GM19193 (cell line): ENCODE data around the gene LRCH1.

ENCODE experiments used
- POLR2A ChIP-seq: IDR thresholded peaks from 4 replicates; pipeline ENCODE4 v1.6.1; 2011; ENCODE audit not compliant: insufficient read depth, insufficient read length; ENCODE audit errors: extremely low read depth

LRCH1 gene

DNA sequence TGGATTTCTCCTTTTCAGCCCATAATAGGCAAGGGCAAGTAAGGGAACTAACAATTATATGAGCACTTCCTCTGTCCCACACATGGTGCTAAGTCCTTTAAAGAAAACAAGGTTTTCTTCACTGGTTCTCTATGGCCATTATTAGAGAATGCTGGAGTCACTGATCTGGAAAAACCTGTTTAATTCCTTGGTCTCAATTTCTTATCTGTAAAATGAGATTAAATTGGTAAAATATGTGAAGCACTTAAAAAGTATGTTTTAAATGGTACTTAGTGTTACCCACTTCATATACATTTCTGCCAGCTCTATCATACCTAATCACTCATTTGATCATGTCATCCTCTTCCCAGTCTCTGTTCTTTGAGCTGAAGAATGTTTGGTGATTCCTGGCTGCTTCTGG lies 39.4 kb downstream of the LRCH1 start:
- TF ChIP-seq POLR2A: no peak

DNA sequence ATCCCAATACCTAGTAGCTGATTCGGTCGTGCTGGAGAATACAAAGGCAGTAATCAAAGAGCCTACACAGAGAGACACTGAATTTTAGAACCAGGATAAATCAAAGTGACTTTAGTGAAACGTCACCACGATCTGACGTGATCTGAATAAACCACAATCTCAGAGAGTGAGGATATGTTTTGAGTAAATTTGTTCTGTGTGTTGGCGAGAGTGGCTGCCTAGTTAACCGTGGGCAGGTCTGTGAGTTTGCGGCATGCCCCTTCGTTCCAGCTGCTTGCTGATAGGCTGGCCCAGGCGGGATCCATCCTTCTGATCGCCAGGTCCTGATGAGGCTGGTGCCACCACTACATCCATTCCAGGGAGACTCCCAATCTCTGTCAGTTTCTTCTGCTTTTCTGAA lies 40.4 kb downstream of the LRCH1 start:
- TF ChIP-seq POLR2A: no peak

DNA sequence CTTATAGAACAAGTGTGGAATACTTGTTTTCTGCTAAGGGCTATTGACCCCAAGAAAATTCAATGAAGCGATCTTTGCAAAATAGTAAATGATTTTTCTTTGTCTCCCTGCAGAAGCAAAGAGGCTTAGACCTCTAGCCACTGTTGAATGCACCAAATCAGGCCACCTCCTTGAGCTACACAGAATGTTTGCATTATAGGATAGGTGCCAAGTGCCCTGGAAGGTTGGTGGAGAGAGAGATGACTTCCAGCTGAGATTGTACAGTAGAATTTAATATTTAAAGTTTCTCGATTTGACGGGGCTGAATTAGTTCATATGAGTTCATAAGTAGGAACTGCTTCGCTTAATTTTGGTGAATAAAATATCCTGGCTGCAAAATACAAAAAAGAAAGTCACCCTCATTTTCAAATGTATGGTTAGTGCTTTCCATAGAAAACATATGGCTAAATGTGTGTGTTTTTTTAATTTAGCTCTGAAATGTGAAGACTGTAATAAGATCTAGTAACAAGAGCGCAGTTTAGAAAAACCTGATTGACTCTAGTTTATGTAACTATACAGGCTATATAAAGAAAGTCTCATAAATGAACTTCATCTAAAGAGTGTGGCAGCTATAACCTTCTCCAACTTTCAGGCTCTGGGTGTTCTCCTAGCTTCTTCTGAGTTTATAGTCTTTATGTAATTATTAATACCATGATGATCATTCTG lies 41.6 kb downstream of the LRCH1 start:
- TF ChIP-seq POLR2A: no peak

DNA sequence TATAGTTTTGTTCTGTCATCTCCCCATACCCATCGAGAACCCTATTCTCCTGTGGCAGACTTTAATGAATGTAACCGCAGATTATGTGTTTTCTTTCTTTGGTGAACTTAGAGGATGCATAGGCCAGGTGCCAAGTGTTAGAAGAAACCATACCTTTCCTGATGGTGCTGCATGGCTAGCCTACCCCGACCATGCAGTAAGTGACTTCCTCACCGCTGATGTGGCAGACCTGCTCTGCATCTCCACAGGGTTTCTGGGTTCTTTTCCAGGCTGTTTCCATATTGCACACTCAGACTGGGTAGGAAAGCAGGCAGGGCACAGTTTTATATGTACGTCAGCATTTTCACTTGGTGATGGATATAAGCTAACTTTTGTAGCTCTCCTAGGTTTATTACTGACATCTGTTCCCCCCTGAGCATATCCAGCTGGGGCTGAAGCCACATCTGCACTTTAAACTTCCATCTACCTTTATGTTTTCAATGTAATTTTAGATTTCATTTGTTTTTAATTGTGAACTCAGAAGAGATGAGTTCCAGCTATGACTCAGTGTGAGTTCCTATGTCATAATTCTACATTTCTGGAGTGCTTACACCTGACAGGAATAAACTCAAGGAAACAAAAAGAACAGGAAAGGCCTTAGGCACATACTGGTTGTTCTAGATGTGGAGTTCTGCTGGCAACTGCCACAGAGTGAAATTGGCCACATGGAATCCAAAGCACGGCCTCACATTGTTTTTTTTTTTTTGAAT lies 42.3 kb downstream of the LRCH1 start:
- no peak for TF ChIP-seq POLR2A

DNA sequence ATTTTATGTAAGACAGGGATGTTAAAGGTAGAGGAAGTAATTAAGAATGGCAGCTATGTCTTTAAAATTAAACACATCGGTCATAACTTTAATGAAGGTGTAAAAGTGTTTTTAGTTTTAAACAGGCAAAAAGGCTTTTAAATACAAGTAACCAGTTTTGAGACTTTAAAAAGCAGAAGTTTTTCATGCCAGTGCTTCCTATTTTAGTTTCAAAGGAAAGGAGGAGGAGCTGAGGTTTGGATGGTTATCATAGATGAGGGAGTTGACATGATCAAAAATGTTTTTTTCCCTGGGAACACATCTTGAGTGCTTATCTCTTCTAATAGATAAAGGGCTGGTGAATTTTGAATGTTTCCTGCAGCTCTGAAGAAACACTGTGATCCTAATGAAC lies 42.9 kb downstream of the LRCH1 start:
- TF ChIP-seq POLR2A: no peak

DNA sequence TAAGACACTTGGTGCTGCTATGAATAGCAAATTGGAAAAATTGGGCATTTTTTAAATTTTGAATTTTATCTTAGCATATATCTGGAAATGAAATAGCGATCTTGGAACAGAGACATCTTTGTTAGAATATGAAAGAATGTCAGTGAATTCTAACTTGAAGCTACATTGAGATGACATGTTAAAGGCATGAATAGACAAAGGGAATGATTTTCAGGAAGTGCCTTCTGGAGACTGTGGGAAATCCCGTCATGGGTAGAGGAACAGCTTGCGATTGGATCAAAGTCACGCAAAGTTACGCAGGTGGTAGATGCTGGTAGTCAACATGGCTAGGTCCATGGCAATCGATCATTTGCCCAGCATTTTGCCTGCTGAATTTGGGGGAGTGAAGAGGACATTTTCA lies 43.5 kb downstream of the LRCH1 start:
- no peak for TF ChIP-seq POLR2A

DNA sequence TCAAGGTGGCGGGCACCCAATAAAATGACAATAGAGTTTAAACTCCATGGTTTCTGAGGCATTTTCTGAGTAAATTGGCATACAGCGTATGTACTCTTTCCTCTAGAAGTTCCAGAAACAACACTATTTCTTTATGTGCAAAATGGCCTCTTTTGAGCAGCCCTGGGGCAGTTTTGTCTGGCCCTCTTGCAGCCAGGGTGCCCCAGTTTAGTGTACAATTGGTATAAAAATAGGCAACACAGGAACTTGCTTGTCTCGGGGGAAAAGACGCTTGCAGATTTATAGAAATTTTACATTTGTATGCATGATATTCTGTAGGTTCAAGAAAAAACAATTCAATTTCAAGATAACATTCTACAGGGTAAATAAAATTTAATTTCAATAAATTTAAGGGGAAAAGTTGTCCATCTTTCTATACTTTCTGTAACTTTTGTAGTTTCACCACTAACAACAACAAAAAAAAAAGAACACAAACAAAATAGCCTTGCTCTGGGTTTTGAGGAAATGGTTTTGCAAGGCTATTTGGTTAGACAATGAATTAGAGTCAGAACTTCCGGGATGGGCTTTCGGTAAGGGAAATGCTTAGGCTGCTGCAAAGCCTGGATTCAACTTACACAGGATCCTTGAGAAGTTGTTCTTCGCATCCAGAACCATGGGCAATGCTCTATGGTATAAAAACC lies 45.3 kb downstream of the LRCH1 start:
- no peak for TF ChIP-seq POLR2A

DNA sequence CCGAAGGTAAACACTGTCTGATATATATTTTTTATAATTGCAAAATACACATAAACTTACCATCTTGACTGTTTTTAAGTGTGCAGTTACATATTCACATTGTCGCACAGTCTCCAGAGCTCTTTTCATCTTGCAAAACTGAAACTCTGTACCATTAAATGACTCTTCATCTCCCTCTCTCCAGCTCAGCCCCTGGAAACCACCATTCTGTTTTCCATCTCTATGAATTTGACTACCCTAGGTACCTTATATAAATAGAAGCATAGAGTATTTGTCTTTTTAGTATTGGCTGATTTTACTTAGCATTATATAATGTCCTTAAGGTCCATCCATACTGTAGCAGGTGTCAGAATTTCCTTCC lies 45.8 kb downstream of the LRCH1 start:
- no peak for TF ChIP-seq POLR2A

DNA sequence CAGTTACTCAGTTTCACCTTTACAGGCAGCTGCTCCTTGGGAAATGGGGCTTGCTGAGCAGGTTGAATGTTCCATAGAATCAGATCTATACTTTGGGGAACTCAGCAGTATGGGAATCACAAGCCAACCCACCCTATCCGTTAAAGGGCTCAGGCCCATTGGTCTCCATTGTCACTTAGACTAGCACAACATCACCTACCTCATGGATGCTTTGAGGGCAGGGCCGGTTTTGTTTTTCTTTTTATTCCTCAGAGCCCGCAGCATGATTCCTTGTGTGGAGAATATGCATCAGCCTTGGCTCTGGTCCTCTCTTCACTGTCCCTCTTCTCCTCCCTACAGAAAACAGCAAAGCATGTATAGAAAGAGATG lies 48.0 kb downstream of the LRCH1 start:
- no peak for TF ChIP-seq POLR2A

DNA sequence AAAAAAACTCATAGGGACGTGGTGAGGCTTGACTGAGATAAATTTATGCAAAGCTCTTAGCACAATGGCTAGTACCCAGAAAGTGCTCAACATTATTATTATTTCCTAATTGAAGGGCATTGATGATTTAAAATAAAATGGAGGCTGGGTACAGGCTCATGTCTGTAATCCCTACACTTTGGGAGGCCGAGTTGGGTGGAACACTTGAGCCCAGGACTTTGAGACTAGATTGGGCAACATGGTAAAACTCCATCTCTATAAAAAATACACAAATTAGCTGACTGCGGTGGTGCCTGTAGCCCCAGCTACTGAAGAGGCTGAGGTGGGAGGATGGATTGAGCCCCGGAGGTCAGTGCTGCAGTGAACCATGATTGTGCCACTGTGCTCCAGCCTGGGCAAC lies 49.6 kb downstream of the LRCH1 start:
- TF ChIP-seq POLR2A: no peak

DNA sequence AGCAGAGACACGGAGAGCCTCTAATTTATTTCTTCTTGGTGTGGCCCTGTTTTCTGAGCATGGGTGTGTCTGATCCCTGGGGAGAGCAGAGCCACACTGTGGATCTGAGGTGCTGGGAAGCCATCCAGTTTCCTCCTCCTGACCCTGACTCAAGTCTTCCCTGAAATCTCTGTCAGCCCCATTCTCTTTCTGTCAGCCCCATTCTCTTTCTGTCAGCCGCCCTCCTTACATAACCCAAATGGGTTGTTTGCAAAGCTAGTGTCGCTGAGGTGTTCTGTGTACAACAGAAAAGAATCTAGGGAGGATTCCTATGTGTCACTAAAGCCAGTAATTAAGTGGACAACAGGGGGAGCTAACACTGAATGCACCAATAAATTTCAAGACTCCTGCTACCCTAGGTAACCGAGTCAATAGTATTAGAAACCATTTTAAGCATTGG lies 50.2 kb downstream of the LRCH1 start:
- TF ChIP-seq POLR2A: no peak

DNA sequence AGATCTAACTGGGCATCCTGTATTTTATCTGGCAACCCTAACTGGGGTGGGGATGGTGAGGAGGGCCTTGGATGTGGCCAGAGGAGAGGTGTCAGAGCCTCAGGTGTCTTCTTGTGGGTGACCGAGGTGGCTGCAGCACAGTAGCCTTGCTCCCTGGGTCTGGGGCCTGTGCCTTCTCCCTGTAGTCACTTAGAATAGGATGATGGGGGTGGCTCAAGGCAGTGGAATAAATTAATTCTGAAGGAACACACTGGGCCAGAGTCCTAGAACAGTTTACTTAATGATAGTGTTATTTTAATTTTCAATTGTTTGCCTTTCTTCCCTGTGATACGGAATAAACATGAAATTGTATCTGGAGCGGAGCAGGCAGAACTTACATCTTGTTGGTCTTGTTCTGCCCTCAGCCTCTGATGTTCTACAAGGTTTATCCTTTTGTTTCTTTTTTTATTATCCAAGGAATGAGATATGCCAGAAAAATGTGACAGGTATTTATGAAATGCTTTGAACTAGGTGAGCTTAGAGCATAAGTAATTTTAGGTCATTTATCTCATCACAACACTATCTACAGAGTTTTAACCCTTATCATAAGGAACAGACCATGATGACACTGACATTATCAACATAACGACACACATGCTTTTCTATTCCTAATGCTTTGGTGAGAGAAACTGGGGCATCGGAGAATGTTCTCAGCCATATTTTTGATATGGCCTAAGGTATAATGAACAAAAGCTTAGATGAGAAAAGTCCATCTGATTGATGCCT lies 51.4 kb downstream of the LRCH1 start:
- TF ChIP-seq POLR2A: no peak

DNA sequence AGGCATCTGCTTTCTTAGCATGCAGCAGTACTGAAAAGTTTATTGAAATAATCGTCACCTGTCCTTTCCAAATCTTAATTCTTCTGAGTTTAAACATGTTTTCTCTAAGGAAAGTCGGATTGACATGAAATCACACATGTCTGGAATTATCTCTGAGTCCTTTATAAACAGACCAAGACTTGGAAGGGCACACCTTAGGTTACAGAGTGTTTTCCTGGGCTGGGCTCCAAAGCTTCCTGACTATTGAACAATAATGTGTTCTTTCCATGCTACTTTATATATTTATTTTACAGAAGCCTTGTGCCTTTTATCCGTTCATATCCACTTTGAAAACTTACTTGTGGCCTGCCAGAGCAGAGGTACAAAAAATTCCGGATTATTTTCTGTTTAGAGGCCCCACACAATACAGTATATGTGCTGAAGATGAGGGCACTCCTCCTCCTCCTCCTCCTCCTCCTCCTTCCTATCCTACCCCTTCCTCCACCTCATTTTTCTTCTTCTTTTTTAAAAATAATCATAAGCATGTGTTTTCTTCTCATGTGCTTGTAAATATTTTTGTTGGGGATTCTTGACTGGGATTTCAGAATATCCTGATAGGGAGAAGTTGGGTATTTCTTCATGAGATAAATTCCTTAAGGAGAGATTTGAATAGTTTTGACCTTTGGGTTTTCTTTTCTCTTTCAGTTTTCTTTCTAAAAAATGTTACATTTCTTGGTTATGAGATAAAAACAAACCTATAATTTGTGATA lies 52.3 kb downstream of the LRCH1 start:
- TF ChIP-seq POLR2A: no peak

DNA sequence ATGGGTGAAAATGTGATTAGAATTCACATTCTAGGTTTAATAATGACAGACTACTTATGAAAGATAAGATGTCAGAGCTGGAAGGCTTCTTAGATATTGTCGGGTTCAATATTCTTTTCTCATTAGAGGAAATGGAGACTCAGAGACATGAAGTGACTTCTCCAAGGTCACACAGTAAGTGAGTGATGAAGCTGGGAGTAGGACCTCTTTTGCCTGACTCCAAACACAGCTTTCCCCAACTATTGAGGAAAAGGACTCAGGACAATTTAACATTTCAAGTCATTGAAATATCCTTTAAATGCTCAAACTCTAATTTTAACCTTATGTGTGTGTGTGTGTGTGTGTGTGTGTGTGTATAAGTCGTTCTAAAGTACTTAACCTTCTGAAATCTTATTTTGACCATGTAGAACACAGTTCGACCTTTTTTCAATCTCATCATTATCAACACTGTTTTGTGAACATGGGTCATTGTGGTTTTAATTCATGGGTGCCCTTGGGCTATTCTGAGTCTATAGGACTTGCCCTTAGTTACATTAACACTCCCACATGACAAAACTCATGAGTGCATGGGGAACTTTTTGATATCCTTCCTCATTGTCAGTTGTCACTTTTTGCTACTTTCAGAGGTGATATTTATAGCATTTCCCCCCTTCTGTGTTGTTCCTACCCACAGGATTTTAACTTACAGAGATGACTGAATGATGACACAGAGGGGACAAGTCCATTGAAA lies 53.0 kb downstream of the LRCH1 start:
- no peak for TF ChIP-seq POLR2A
